GM18498 (cell line): ENCODE measurements around the gene NDE1.
"Not testable (repeated sequence)": the region's sequence is repeated elsewhere in the genome, so short reads cannot be mapped to it uniquely, and the experiment has no call there.

ENCODE experiments used
- ATAC-seq: cut with Tn5 transposase; IDR thresholded peaks from one replicate; pipeline ENCODE4 v1.9.1; 2021; ENCODE audit warnings: mild to moderate bottlenecking, moderate library complexity; ENCODE audit not compliant: unreplicated experiment

Gene NDE1

DNA sequence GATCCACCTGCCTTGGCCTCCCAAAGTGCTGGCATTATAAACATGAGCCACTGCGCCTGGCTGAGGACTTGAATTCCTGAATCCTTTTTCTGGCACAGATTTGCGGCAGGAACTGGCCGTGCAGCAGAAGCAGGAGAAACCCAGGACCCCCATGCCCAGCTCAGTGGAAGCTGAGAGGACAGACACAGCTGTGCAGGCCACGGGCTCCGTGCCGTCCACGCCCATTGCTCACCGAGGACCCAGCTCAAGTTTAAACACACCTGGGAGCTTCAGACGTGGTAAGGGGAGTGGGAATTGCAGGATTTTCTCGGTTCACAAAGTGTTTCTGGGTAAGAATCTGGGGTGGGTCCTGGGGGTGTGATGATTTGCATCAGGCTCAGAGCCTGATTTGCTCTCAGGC, 41.0 kb downstream of the NDE1 start:
- no peak for ATAC-seq

DNA sequence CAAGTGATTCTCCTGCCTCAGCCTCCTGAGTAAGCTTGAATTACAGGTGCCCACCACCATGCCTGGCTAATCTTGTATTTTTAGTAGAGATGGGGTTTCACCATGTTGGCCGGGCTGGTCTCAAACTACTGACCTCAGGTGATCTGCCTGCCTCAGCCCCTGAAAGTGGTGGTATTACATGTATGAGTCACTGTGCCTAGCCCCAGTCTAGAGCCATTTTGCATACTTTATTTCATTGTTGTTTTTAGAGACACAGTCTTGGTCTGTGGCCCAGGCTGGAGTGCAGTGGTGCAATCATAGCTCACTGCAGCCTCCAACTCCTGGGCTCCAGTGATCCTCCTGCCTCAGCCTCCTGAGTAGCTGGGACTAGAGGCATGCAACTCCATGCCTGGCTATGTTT, 42.5 kb downstream of the NDE1 start:
- not testable (repeated sequence) for ATAC-seq

DNA sequence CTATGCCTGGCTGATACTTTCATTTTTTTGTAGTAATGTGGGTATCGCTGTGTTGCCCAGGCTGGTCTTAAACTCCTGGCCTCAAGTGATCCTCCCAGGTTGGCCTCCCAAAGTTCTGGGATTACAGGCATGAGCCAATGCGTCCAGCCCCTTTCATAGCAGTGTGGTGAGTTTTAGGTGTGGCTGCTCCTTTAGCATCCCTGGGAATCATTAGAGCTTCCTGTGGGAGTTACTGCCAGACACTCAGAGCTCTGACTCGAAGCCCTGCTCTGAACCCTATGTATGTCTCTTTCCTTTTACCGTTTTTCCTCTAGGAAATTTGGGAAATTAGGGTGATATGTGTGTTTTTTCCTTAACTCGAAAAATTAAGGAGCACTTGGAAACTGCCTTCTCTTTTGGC, 44.5 kb downstream of the NDE1 start:
- ATAC-seq = no peak

DNA sequence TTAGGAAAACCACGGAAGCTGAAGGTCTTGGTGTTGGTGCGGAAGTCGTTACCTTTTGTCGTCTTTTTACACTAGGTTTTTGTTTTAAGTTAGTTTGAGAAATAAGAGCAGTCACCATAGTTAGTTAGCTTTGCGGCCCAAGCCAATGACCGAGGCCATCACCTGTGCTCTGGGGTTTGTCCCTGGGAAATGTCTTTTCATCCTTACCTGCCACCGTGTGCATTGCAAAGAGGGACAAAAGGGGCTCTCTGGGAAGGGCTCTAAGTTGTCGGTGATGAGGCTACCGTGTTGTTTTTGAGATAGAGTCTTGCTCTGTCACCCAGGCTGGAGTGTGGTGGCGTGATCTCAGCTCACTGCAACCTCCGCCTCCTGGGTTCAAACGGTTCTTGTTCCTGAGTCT, 49.8 kb downstream of the NDE1 start:
- no peak for ATAC-seq

DNA sequence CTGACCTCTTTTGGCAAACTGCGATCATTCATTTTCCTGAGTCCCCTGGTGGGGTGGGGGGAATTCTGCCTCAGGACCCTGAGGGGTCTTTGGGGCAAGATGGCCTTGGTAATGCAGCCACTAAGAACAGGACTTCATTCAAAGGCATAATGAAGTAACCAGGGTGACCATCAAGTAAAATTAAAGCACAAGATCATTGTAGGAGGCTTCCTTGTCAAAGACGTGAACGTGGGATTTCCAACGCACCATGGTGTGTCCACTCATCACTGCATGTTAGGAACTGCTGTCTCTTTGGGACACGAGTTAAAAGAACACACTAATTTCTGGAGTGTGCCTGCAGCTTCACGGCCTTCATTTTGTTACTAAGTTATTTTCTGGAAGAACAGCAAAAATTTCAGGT, 51.3 kb downstream of the NDE1 start:
- no peak for ATAC-seq

DNA sequence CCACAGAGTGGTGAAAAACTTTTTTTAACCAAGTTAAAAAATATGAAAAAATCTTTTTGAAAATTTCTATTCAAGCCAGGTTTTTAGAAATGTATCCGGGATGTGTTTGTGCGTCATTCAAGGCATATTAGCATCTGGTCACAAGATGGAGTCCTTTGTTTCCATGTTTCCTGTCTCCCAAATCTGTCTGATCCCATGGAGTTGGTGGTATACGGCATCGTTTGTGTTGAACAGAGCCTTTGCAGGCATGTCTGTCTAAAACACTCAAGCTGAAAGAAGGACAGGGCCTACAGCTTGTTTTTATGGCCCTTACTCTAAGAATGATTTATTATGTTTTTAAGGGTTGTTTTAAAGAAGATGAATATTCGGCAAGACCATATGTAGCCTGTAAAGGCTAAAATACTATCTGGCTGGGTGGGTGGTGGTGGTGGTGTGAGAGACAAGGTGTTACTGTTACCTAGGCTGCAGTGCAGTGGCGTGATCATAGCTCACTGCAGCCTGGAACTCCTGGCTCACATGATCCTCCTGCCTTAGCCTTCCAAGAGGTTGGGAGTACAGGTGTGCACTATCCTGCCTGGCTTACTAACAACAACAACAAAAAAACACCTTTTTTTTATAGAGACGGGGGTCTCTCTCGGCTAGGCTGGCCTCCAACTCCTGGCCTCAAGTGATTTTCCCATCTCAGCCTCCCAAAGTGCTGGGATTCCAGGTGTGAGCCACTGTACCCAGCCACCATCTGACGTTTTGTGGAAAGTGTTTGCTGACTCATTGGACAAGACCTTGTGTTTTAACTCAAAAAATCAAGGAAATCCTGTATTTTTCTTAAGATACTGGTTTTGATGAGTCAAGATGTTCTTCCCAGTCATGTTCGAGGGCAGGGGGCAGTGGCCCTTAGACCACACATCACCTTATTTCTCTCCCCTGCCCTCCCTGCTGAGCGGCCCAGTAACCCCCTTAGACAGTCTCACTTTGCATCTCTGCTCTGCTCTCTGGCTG, 52.2 kb downstream of the NDE1 start:
- no peak for ATAC-seq

DNA sequence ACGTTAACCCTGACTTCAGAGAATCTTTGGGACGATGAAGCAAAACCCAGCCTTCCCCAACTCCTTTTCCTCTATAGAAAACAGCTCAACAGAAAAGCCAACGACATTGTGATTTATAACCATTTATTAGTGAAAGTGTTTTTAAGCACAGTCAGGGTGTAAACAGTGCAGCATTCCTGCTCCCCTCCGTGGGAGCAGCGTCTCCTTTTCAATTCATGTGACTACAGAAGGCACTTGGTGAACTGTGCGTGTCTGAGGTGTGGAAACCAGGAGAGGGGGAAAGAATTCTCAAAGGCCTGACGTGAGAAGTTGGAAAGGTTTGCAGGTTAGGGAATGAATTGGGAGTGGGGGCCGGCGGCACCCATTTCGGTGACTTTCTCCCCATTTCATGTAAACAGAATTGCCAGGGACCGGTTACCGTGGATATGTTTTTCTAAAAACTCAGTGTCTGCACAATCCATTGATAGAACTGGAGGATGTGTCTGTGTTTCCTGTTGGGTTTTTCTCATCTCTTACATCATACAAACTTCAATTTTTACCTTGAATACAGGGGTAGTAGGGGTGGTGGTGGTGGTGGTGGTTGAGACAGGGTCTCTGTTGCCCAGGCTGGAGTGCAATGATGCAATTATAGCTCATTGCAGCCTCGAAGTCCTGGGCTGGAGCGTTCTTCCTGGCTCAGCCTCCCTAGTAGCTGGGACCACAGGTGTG, 53.1 kb downstream of the NDE1 start:
- no peak for ATAC-seq

DNA sequence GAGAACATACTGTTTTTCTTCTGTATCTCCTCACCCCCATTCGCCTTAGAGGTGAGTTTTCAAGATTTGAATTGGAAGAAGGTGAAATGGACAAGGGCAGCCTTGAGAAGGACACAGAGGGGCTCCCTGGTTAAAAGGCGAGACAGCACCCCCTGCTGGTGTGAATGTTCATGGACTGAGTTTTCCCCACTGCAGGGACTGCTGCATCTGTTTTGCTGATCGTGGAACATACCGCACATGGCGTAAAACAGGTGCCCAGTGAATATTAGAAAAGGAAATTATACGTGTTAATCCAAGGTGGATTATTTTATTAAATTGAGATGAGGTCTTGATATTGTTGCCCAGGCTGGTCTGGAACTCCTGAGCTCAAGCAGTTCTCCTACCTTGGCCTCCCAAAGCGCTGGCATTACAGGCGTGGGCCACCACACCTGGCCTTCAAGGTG, 54.5 kb downstream of the NDE1 start:
- no peak for ATAC-seq

DNA sequence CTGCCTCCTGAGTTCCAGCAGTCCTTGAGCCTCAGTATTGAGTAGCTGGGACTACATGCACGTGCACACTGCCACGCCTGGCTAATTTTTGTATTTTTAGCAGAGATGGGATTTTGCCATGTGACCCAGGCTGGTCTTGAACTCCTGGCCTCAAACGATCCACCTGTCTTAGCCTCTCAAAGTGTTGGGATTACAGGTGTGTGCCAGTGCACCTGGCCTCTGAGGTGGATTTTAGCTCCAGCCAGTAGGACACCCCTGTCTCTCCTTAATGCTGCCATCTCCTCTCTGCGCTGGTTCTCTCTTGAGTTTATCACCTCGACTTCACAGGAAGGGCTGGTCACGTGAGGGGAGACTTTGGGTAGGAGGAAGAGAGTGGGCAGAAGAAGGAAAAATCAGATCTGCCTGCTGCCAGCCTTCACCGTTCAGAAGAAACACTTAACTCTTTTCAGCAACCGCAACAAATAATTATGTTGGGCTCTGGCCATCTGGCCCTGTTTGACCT, 55.1 kb downstream of the NDE1 start:
- ATAC-seq = no peak

DNA sequence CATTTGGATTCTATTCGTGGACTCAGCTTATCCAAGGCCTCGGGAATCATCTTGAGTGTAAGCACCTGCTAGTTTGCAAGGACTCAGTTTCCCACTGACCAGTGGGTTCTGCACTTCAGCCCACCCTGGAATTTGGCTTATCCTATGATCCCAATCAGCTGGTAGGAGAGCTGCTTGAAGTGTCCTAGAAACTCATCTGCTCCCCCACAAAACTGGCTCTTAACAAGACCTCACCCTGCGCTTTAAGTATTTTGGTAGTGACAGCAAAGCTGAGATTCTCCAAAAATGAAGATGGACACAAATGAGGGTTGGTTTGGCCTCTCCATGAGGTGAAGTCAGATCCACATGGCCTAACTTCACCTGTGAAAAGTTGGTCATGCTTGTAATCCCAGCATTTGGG, 57.3 kb downstream of the NDE1 start:
- no peak for ATAC-seq

DNA sequence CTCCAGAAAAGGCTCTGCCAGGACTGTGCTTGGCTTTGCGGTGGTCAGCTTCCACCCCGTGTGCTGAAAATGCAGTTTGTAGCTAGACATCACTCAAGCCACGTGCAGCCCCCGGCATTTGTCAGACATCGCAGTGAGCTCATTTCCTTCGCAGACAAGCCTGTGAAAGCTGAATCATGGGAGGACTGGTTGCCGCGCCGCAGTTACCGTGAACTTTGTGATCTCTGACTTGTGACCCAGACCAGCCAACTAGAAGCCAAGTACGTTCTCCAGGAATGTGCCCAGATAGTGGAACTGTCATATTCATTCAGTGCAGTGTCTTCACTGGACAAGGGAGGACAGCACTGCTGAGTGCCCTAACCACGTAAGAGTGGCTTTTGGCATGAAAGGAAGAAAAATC, 58.1 kb downstream of the NDE1 start:
- no peak for ATAC-seq

DNA sequence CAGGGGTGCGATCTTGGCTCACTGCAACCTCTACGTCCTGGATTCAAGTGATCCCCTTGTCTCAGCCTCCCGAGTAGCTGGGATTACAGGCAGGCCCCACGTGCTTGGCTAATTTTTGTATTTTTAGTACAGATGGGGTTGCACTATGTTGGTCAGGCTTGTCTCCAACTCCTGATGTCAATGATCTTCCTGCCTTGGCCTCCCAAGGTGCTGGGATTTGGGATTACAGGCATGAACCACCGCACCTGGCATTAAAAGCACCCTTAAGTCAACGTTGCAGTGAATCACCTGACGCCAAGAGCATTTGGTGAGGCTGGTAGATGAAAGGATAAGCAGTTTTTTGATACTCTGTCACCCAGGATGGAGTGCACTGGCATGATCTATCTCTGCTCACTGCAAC, 59.0 kb downstream of the NDE1 start:
- ATAC-seq = no peak

DNA sequence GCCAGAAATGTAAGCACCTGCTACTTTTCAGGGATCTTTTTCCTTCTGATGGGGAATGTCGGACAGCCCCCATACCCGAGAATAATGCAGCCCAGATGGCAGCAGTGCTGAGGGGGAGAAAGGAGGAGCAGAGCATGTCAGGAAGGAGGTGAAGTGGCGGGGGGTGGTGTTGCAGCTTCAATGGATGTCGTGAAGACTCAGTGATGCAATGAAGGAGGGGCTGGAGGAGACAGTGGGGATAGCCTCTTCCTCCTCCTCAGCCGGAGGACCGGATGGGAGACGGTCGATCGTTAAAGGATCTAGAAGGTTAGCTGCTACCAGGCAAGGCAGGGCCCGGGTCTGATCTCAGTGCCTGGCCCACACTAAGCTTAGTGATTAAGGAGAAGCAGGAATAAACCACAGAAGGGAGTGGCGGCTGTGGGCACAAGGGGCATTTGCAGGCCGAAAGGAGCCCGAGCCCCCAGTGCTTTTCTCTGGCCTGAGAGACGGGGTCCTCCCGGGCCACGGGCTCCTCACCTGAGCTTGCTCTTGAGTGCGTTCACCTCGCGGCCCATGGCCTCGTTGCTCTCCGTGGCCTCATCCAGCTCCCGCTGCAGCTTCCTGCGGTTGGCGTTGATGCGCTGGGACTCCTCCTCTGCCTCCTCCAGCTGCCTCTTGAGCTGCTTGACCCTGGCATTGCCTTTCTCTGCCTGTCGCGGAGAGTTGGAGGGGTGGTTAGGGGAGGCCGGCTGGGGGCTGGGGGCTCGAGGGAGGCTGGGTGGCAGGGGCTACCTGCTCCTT, 64.5 kb downstream of the NDE1 start:
- no peak for ATAC-seq

DNA sequence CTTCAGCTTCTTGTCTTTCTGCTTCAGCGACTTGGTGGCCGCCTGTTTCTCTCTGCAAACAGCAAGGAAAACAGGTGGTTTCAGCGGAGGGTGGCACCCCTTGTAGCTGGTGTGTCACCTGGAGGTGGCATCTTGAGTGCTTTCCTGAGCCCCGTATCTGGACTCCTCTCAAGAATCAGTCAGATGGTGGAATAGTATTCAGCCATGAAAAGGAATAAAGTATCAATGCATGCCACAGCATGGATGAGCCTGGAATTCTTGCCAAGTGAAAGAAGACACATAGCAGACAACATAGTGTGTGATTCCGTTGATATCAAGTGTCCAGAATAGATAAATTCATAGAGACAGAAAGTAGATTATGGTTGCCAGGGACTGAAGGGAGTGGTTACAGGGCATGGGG, 65.2 kb downstream of the NDE1 start:
- no peak for ATAC-seq

DNA sequence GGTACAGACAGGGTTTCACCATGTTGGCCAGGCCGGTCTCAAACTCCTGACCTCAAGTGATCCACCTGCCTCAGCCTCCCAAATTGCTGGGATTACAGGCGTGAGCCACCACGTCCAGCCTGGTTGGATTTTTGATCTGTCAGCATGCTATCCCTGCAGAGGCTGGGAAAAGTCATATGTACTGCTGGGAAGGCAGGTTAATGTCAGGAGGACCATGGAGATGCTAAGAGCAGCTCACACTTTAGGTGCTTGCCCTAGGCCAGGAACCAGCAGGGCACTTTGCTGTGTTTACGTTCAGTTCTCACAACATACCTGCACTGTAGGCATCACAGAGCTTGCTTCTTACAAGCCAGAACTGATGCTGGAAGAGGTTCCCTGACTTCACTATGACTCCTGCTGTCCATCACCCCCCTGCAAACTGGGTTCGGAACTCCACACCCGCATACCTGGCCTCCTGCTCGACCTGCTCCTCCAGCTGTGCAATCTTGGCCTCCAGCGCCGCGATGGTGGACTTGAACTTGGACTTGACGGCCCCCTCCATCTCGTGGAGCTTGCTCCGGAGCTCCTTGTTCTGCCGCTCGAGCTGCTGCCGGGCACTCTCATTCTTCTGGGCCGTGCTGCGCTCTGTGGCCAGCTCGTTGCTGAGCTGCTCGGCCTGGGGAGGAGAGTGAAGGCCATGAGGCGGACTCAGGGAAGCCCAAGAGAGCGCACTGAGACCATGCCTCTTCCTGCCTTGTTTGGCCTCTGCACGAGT, 66.8 kb downstream of the NDE1 start:
- no peak for ATAC-seq

DNA sequence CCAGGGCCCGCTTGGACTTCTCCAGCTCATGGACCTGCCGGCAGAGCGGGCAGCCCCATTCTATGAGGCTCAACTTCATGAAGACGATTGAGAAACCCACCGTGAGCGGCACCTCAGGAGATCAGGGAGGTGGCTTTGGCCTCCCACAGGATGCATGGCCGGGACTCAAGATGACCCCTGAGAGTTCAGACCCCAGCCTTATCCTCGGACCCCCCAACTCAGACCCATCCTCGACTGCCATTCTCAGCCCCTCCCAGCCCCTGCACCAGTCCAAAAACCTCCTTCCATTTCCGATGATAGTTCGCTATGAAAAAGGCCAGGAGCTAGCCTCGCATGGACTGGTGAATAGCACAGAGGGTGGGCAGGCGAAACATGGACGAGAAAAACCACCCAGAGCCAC, 71.0 kb downstream of the NDE1 start:
- ATAC-seq = no peak

DNA sequence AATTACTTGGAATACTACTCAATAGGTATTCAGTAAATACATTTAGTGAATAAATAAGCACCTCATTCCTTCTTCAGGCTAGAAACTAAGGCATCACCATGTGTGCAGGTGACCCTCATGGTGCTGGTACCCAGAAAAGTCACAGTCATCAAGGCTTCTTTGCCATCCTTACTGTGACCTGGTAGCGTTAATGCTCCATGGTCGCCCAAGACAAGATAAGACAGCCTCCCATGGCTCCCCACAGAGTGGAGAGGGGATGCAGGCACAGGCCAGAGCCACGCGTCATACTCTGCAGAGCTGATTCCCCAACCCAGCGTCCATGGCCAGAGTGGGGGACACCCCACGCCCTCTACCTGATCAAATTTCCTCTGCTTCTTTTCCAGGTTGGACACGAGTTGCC, 73.8 kb downstream of the NDE1 start:
- ATAC-seq = no peak

DNA sequence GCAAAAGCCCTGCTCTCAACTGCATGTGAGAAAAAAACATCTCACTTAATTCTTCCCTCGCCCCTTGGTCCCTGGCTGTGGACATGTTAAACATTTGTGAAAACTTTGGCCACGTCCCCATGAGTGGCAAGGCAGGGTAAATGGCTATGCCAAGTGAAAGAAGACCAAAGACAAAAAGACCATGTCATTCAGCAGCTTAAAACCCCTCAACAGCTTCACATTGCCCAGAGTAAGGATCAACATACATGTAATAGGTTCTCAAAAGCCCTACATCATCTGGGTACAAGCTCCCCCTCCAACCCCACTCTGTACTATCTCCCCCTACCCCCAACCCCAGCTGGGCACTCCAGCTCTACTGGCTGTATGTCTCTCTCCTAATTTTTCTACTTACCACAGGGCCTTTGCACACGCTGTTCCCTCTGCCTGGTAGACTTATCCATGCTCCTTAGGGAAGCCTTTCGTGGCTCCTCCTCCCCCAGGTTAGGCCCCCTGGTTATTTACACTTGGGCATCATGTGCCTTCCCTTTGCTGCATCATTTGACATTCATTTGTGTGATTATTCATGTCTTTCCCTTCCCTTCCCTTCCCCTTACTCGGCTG, 75.7 kb downstream of the NDE1 start:
- no peak for ATAC-seq

DNA sequence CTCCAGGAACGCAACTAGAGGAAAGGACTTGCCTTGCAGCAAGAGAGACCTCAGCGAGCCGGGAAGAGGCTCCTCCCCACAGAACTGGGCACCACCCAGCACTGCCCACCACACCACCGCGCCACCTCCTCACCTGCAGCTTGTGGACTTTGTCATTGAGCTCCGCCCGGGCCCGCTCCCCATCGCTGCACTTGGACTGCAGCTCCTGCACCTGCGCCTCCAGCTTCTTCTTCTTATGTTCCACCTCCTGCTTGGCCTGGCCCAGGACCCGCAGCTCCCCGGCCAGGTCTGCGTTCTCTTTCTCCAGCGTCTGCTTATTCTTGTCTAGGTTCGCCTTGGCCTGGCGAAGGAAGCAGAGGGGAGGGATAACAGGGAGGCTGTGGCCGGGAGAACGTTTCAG, 76.7 kb downstream of the NDE1 start:
- ATAC-seq = no peak

DNA sequence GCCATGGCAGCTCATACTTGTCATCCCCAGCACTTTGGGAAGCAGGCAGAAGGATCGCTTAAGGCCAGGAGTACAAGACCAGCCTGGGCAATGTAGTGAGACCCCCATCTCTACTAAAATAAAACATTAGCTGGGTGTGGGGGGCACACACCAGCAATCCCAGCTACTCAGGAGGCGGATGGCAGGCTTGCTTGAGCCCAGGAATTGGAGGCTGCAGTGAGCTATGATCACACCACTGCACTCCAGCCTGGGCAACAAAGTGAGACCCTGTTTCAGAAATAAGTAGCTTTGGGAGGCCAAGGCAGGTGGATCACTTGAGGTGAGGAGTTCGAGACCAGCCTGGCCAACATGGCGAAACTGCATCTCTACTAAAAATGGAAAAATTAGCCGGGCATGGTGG, 77.7 kb downstream of the NDE1 start:
- not testable (repeated sequence) for ATAC-seq
